UCSD-AML1 (cell line): ENCODE results near the gene CAND2.
"Not testable (repeated sequence)": the region's sequence is repeated elsewhere in the genome, so short reads cannot be mapped to it uniquely, and the experiment has no call there.

ENCODE experiments used
- DNase-seq: peaks from one replicate; lab custom pipeline; 2025; ENCODE audit not compliant: unreplicated experiment; lab: John Stamatoyannopoulos, UW

The CAND2 gene

GRCh38 chr3:12769761-12770160 lies 26.7 kb upstream of the CAND2 start:
- DNase-seq, result no peak

- DNase-seq, result no peak
Measured at GRCh38 chr3:12771236-12771635, 25.2 kb upstream of the CAND2 start.

GRCh38 chr3:12772462-12772861 lies 24.0 kb upstream of the CAND2 start:
- DNase-seq, result no peak

GRCh38 chr3:12773030-12773709 lies 23.3 kb upstream of the CAND2 start:
- no peak for DNase-seq

- DNase-seq, result no peak
Measured at GRCh38 chr3:12773710-12774086, 22.8 kb upstream of the CAND2 start.

- no peak for DNase-seq
Measured at GRCh38 chr3:12774619-12775018, 21.9 kb upstream of the CAND2 start.

- DNase-seq, result no peak
Measured at GRCh38 chr3:12775226-12775625, 21.3 kb upstream of the CAND2 start.

- not testable (repeated sequence) for DNase-seq
Measured at GRCh38 chr3:12775970-12776369, 20.5 kb upstream of the CAND2 start.

- no peak for DNase-seq
Measured at GRCh38 chr3:12777171-12777570, 19.3 kb upstream of the CAND2 start.

GRCh38 chr3:12780751-12781150 lies 15.7 kb upstream of the CAND2 start:
- no peak for DNase-seq

- no peak for DNase-seq
Measured at GRCh38 chr3:12782172-12782815, 14.2 kb upstream of the CAND2 start.

- no peak for DNase-seq
Measured at GRCh38 chr3:12785096-12785495, 11.4 kb upstream of the CAND2 start.

- DNase-seq, result peak; percentile 45
Measured at GRCh38 chr3:12787346-12787745, 9.1 kb upstream of the CAND2 start.

GRCh38 chr3:12787967-12788690 lies 8.4 kb upstream of the CAND2 start:
- DNase-seq, result not testable (repeated sequence)

GRCh38 chr3:12791430-12791829 lies 5.0 kb upstream of the CAND2 start:
- no peak for DNase-seq

GRCh38 chr3:12793701-12794100 lies 2.8 kb upstream of the CAND2 start:
- DNase-seq, result no peak

GRCh38 chr3:12797124-12797891 lies 828 bp downstream of the CAND2 start:
- no peak for DNase-seq

GRCh38 chr3:12797892-12798558 lies 1.5 kb downstream of the CAND2 start:
- no peak for DNase-seq

- no peak for DNase-seq
Measured at GRCh38 chr3:12798559-12799179, 2.2 kb downstream of the CAND2 start.
